Measurements from ENCODE around the gene CDC73.

Gene CDC73

GRCh38 chr1:193087893-193088292, 33.9 kb upstream of the CDC73 start:
- DNase-seq (ENCODE audit: low read depth): no peak
- no peak overlapping the region for H3K4me3 ChIP-seq (ENCODE audit: low read length)
- TF ChIP-seq CTCF (conservative IDR thresholded peaks at IDR 0.05; ENCODE audit: low read depth, low read length): no peak

GRCh38 chr1:193090865-193091264, 31.0 kb upstream of the CDC73 start:
- no peak for TF ChIP-seq CTCF (conservative IDR thresholded peaks at IDR 0.05; ENCODE audit: low read depth, low read length)
- no peak for DNase-seq (ENCODE audit: low read depth)

GRCh38 chr1:193094112-193094511, 27.7 kb upstream of the CDC73 start:
- DNase-seq (ENCODE audit: low read depth): no peak
- no peak overlapping the region for H3K4me3 ChIP-seq (ENCODE audit: low read length)
- no peak for TF ChIP-seq CTCF (conservative IDR thresholded peaks at IDR 0.05; ENCODE audit: low read depth, low read length)

More at GRCh38 chr1:193090865-193091264, 31.0 kb upstream of the CDC73 start:
- H3K4me3 ChIP-seq (ENCODE audit: low read length): no peak overlapping the region

GRCh38 chr1:193102662-193103061, 19.2 kb upstream of the CDC73 start:
- TF ChIP-seq CTCF (conservative IDR thresholded peaks at IDR 0.05; ENCODE audit: low read depth, low read length): no peak
- DNase-seq (ENCODE audit: low read depth): no peak
- no peak overlapping the region for H3K4me3 ChIP-seq (ENCODE audit: low read length)

GRCh38 chr1:193103759-193104501, 17.9 kb upstream of the CDC73 start:
- no peak for DNase-seq (ENCODE audit: low read depth)
- no peak for TF ChIP-seq CTCF (conservative IDR thresholded peaks at IDR 0.05; ENCODE audit: low read depth, low read length)
- peak overlapping the region; percentile 72 for H3K4me3 ChIP-seq (ENCODE audit: low read length)

GRCh38 chr1:193104502-193104906, 17.3 kb upstream of the CDC73 start:
- no peak for TF ChIP-seq CTCF (conservative IDR thresholded peaks at IDR 0.05; ENCODE audit: low read depth, low read length)
- no peak for DNase-seq (ENCODE audit: low read depth)
- peak overlapping the region; percentile 72 for H3K4me3 ChIP-seq (ENCODE audit: low read length)
